HL-60/S4 (cell line): ENCODE measurements around the gene PIK3C2B.

Source experiments
- in situ Hi-C: fragments of 300-500 bp; cut with MboI; formaldehyde crosslinking; loops from 2 replicates; pipeline ENCODE4 v1.14.3; 2022; ENCODE audit warnings: low sequenced_read_pairs

Gene PIK3C2B

GRCh38 chr1:204461331-204462228, 33.0 kb downstream of the PIK3C2B start:
- in situ Hi-C loops = no loop called here

- in situ Hi-C loops = no loop called here
These were observed 34.3 kb downstream of the PIK3C2B start for GRCh38 chr1:204460346-204460745.

GRCh38 chr1:204459706-204460105, 34.9 kb downstream of the PIK3C2B start:
- in situ Hi-C loops = no loop called here

GRCh38 chr1:204457666-204458065, 36.9 kb downstream of the PIK3C2B start:
- in situ Hi-C loops = no loop called here

GRCh38 chr1:204456826-204457442, 37.7 kb downstream of the PIK3C2B start:
- in situ Hi-C loops = no loop called here

- in situ Hi-C loops = no loop called here
These were observed 38.8 kb downstream of the PIK3C2B start for GRCh38 chr1:204455831-204456145.

- in situ Hi-C loops = no loop called here
These were observed 39.4 kb downstream of the PIK3C2B start for GRCh38 chr1:204455063-204455830.

GRCh38 chr1:204454476-204454875, 40.1 kb downstream of the PIK3C2B start:
- in situ Hi-C loops = no loop called here

- in situ Hi-C loops = no loop called here
These were observed 41.3 kb downstream of the PIK3C2B start for GRCh38 chr1:204453141-204453772.

- in situ Hi-C loops = no loop called here
These were observed 43.1 kb downstream of the PIK3C2B start for GRCh38 chr1:204451352-204452124.

GRCh38 chr1:204450461-204451257, 43.9 kb downstream of the PIK3C2B start:
- in situ Hi-C loops = no loop called here

- in situ Hi-C loops = loop anchor here (5.0 kb wide), 1 partner anchor 53 kb away; no protein-coding TSS in a partner anchor
These were observed 44.8 kb downstream of the PIK3C2B start for GRCh38 chr1:204449678-204450280.

GRCh38 chr1:204448991-204449677, 45.5 kb downstream of the PIK3C2B start:
- in situ Hi-C loops = loop anchor here (5.0 kb wide), 1 partner anchor 53 kb away; no protein-coding TSS in a partner anchor

GRCh38 chr1:204448344-204448964, 46.2 kb downstream of the PIK3C2B start:
- in situ Hi-C loops = loop anchor here (5.0 kb wide), 1 partner anchor 54 kb away; no protein-coding TSS in a partner anchor

GRCh38 chr1:204447736-204448135, 46.9 kb downstream of the PIK3C2B start:
- in situ Hi-C loops = loop anchor here (5.0 kb wide), 1 partner anchor 55 kb away; no protein-coding TSS in a partner anchor

- in situ Hi-C loops = loop anchor here (5.0 kb wide), 1 partner anchor 55 kb away; no protein-coding TSS in a partner anchor
These were observed 47.4 kb downstream of the PIK3C2B start for GRCh38 chr1:204447190-204447589.

GRCh38 chr1:204446413-204447111, 48.0 kb downstream of the PIK3C2B start:
- in situ Hi-C loops = loop anchor here (5.0 kb wide), 1 partner anchor 56 kb away; no protein-coding TSS in a partner anchor
